K562 (cell line): ENCODE results near the gene BCAS1. TPM values are rescaled to one million over a fixed set of nuclear protein-coding genes. Genes with fewer than 3 reads are reported as not detected.

Experiments used
- ATAC-seq: fragments of 200-7000 bp; cut with Tn5 transposase; 3 replicates; pipeline ENCODE4 v1.9.1; 2020; ENCODE audit warnings: moderate library complexity
- BruUV-seq: library from RNA; stranded (reverse); fragments of 400-500 nt; replicated peaks from 2 replicates; lab custom pipeline; 2021; lab: Mats Ljungman, UMichigan
- CTCF ChIA-PET: fragments of 300-600 bp; formaldehyde crosslinking; extraction: SDS; loops from one replicate; lab custom pipeline; 2021; ENCODE audit warnings: low intra/inter-chr PET ratio; lab: Yijun Ruan, JAX
- POLR2A ChIA-PET: fragments of 300-600, 350-650 bp; sonication (Branson Sonifier 250); formaldehyde crosslinking; extraction: SDS; loops from one replicate; lab custom pipeline; 2021; ENCODE audit warnings: antibody characterized with exemption, inconsistent platforms; lab: Yijun Ruan, JAX
- DNase-seq, 4 experiments: peaks; one replicate each; pipeline versions ENCODE4 v3.0.0 to v3.0.0-alpha.2; 2011 to 2018; ENCODE audit warnings: low spot score in 3 of 4, mixed read lengths in 3 of 4; ENCODE audit errors: extremely low read depth in 1 of 4
- FAIRE-seq: peaks from 2 replicates; lab custom pipeline; 2011; peaks lifted over from hg19 to GRCh38; lab: Jason Lieb, UNC
- H2AFZ ChIP-seq: 2 replicates; pipeline ENCODE4 v1.6.0; 2011; ENCODE audit warnings: low read depth, low read length, control low read depth, inconsistent platforms
- H3K27ac ChIP-seq: fragments of 200-600 bp; 3 replicates; pipeline ENCODE4 v1.8.0; 2011; ENCODE audit warnings: low read depth, mild to moderate bottlenecking, control low read depth, inconsistent platforms, low read length, moderate library complexity, mixed read lengths; ENCODE audit errors: extremely low read depth
- H3K27me3 ChIP-seq, 2 experiments: fragments of 300-600 bp in 1 of 2; 2 replicates in 1 of 2; 3 replicates in 1 of 2; pipeline versions ENCODE4 v1.6.0 to v1.8.0; 2011; ENCODE audit warnings: inconsistent platforms in 2 of 2, low read length in 2 of 2, mild to moderate bottlenecking in 1 of 2, mixed read lengths in 1 of 2, moderate library complexity in 1 of 2; ENCODE audit not compliant: control insufficient read depth in 2 of 2, insufficient read depth in 2 of 2
- H3K36me3 ChIP-seq: fragments of 300-600 bp; 3 replicates; pipeline ENCODE4 v1.8.0; 2011; ENCODE audit warnings: mild to moderate bottlenecking, low read length, inconsistent platforms; ENCODE audit not compliant: control insufficient read depth, insufficient read depth
- H3K4me1 ChIP-seq, 2 experiments: fragments of 200-600 bp in 1 of 2; replicated peaks in 1 of 2; 2 replicates in 1 of 2; 3 replicates in 1 of 2; pipeline versions ENCODE4 v1.5.1 to v1.8.0; 2011; ENCODE audit warnings: inconsistent platforms in 2 of 2, low read length in 2 of 2, mild to moderate bottlenecking in 1 of 2, mixed read lengths in 1 of 2, moderate library complexity in 1 of 2; ENCODE audit not compliant: control insufficient read depth in 2 of 2, insufficient read depth in 2 of 2
- H3K4me2 ChIP-seq: 2 replicates; pipeline ENCODE4 v1.6.1; 2011; ENCODE audit warnings: low read length, control low read depth, inconsistent platforms, mixed read lengths; ENCODE audit not compliant: insufficient read depth
- H3K4me3 ChIP-seq: fragments of 200-600 bp; sonication (generic), shearing (Covaris generic); 2 replicates; pipeline ENCODE4 v1.5.1; 2016; ENCODE audit warnings: control low read depth, inconsistent platforms
- H3K79me2 ChIP-seq: fragments of 200-600 bp; 3 replicates; pipeline ENCODE4 v1.8.0; 2011; ENCODE audit warnings: low read length, inconsistent platforms; ENCODE audit not compliant: control insufficient read depth, insufficient read depth
- H3K9ac ChIP-seq, 2 experiments: 2 replicates each; pipeline versions ENCODE4 v1.6.0 to v1.6.1; 2011; ENCODE audit warnings: low read depth in 2 of 2, low read length in 2 of 2, control low read depth in 1 of 2, inconsistent platforms in 1 of 2, mild to moderate bottlenecking in 1 of 2, mixed read lengths in 1 of 2; ENCODE audit not compliant: insufficient read depth in 1 of 2
- H3K9me1 ChIP-seq: one replicate; pipeline ENCODE4 v1.6.0; 2011; ENCODE audit warnings: inconsistent platforms, mild to moderate bottlenecking, low read length, moderate library complexity; ENCODE audit not compliant: control insufficient read depth, insufficient read depth
- H3K9me3 ChIP-seq: replicated peaks from 2 replicates; pipeline ENCODE4 v1.5.1; 2011; ENCODE audit warnings: low read depth, low read length, inconsistent platforms; ENCODE audit not compliant: control insufficient read depth, insufficient read depth
- H4K20me1 ChIP-seq: replicated peaks from 2 replicates; pipeline ENCODE4 v1.6.1; 2011; ENCODE audit warnings: low read length, inconsistent platforms, mixed read lengths; ENCODE audit not compliant: control insufficient read depth, insufficient read depth
- CC2D1A ChIP-seq: fragments of 450-650 bp; IDR thresholded peaks from 2 replicates; pipeline ENCODE4 v1.6.1; 2017; ENCODE audit warnings: mild to moderate bottlenecking
- CREB1 ChIP-seq, 2 experiments: sonication (generic) in 1 of 2; formaldehyde crosslinking in 1 of 2; IDR thresholded peaks; 2 replicates each; pipeline versions ENCODE4 v1.6.1 to v1.8.0; 2012 to 2022; ENCODE audit warnings: inconsistent platforms in 1 of 2, mild to moderate bottlenecking in 1 of 2, missing genetic modification reagents in 1 of 2, moderate library complexity in 1 of 2
- GTF2F1 ChIP-seq: IDR thresholded peaks from 2 replicates; pipeline ENCODE4 v1.6.1; 2011; ENCODE audit warnings: low read depth, low read length, improper control_type of control experiment
- NEUROD1 ChIP-seq: fragments of 150-350 bp; IDR thresholded peaks from 2 replicates; pipeline ENCODE4 v1.6.1; 2014; ENCODE audit warnings: borderline replicate concordance, low read length, low read depth; ENCODE audit not compliant: partially characterized antibody
- NR2C1 ChIP-seq, 2 experiments: fragments of 450-650 bp; IDR thresholded peaks; 2 replicates each; pipeline ENCODE4 v1.6.1; 2017; ENCODE audit warnings: mild to moderate bottlenecking in 2 of 2, antibody characterized with exemption in 1 of 2, inconsistent platforms in 1 of 2, missing compliant biosample characterization in 1 of 2, missing genetic modification characterization in 1 of 2
- NR4A1 ChIP-seq, 2 experiments: fragments of 250-450 bp in 1 of 2; fragments of 450-650 bp in 1 of 2; sonication (Bioruptor Pico) in 1 of 2; IDR thresholded peaks; 2 replicates each; pipeline versions ENCODE4 v1.4.0 to v1.6.1; 2016 to 2020; ENCODE audit warnings: mild to moderate bottlenecking in 2 of 2, missing compliant biosample characterization in 1 of 2, missing genetic modification characterization in 1 of 2, moderate library complexity in 1 of 2
- SNIP1 ChIP-seq: fragments of 450-650 bp; IDR thresholded peaks from 2 replicates; pipeline ENCODE4 v1.7.1; 2017; ENCODE audit warnings: low read depth, mild to moderate bottlenecking
- STAG1 ChIP-seq: sonication (generic); formaldehyde crosslinking; IDR thresholded peaks from 2 replicates; pipeline ENCODE4 v1.5.0; 2020; ENCODE audit warnings: missing genetic modification reagents, borderline replicate concordance
- ZNF444 ChIP-seq: fragments of 250-450 bp; sonication (Bioruptor Pico); IDR thresholded peaks from 2 replicates; pipeline ENCODE4 v1.4.0; 2020; ENCODE audit warnings: mild to moderate bottlenecking, moderate library complexity
- WGBS: fragments of 100-300 bp; shearing (Covaris generic); methylation state at CpG from one replicate; pipeline ENCODE4 v1.1.6; 2016; ENCODE audit warnings: low coverage, mixed read lengths; ENCODE audit not compliant: insufficient coverage; ENCODE audit errors: missing lambda C conversion rate; 5-methylcytosine and 5-hydroxymethylcytosine counted together
- in situ Hi-C: fragments of 300-500 bp; cut with MboI; formaldehyde crosslinking; loops from 4 replicates; pipeline ENCODE4 v1.15.0; 2018; ENCODE audit warnings: inconsistent platforms, mixed read lengths
- intact Hi-C: fragments of 100-400 bp; cut with micrococcal nuclease; formaldehyde crosslinking; loops from 2 replicates; pipeline ENCODE4 v1.14.2; 2022
- polyA plus RNA-seq, 8 experiments: library from polyadenylated mRNA; depleted of rRNA in 4 of 8; stranded (reverse) in 5 of 8; unstranded in 3 of 8; fragments of >200 nt; fragmentation: Nextera tagmentation in 2 of 8; fragmentation: Illumina TruSeq in 1 of 8; extraction: Ambion mirVana in 2 of 8; extraction: Trizol in 1 of 8; gene quantifications; 2 replicates each; pipeline versions ENCODE4 v1.2.1 to v1.2.3, GENCODE V29; 2011 to 2014; ENCODE audit warnings: inconsistent platforms in 1 of 8, missing spikeins in 1 of 8
- total RNA-seq, 7 experiments: library from RNA; depleted of rRNA in 6 of 7; stranded (reverse); fragments of >200 nt in 6 of 7; fragmentation: Illumina TruSeq in 2 of 7; extraction: Trizol in 2 of 7; gene quantifications; 2 replicates each; pipeline versions ENCODE4 v1.2.1 to v1.2.3, GENCODE V29; 2011 to 2021; ENCODE audit warnings: low replicate concordance in 1 of 7
- TF ChIP-seq, protein P1 (sequence below), 2 experiments: fragments of 450-650 bp in 1 of 2; IDR thresholded peaks; 2 replicates each; pipeline ENCODE4 v1.6.1; 2011 to 2017; ENCODE audit warnings: low read depth in 2 of 2, antibody characterized with exemption in 1 of 2, borderline replicate concordance in 1 of 2, low read length in 1 of 2, mild to moderate bottlenecking in 1 of 2, mixed read lengths in 1 of 2; ENCODE audit not compliant: control insufficient read depth in 1 of 2

The BCAS1 gene
- total and polyA plus RNA-seq, 9 of the 15 experiments (the other 6 are each of a cell fraction or from before 2014, with no cell fraction given) = 0.18 to 2.3 (median 0.93) TPM

DNA sequence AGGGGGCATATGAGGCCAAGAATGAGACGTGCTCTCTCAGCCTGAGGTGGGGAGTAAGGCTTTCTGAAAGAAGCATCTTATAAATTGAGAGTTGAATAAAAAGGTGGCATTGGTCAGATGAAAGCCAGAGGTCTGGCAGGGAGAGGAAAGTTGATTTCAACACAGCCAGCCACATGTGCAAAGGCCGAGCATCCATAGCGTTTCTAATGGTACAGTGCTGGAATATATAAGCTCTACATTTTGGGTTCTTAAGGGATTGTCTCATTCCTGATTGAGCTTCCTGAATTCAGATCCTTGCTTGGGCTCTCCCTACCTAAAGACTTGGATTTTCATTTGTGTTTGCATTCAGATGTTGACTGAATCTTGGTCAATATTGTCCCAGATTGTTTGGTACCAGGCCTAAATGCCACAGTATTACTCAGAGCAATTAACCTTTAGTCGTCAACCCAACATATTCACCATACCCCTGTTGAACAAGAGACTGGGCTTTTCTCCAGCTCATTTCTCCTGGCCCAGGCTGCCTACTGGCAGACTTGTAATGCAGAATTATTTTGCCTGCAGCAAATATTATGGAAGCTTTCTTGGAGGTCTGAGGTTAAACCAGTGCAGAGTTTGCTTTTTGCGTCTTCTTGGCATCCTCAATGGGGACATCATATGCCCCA is 14.5 kb upstream of the BCAS1 start:
- H3K4me2 ChIP-seq = no peak overlapping the region

DNA sequence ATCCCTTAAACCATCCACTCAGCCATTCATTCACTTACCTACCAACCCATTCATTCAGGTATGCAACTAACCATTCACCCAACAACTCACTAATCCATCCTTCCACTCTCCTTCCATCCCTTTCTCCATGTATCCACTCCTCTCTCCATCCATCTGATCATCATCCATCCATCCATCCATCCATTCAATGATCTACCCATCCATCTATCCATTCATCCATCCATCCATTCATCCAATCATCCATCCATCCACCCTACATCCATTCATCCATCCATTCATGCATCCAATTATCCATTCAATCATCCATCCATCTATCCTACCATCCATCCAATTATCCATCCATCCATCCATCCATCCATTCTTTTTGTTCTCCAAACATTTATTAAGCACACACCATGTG is 13.8 kb upstream of the BCAS1 start:
- Histone ChIP-seq H3K27me3 (peaks cover 5 to 10% of the 10 kb centered on the region in 2 experiments; a peak in 4 of 5 replicates), H3K9me1 (no peaks in the 10 kb centered on the region), H3K4me1 (no peaks in the 10 kb centered on the region; a peak in 1 of 5 replicates), H3K4me3 (no peak overlapping the region), H2AFZ (no peak overlapping the region), H3K36me3 (no peaks in the 10 kb centered on the region), H4K20me1 (no peaks in the 10 kb centered on the region), H3K79me2 (no peaks in the 10 kb centered on the region), H3K4me2 (no peak overlapping the region), H3K9me3 (no peaks in the 10 kb centered on the region), H3K27ac (no peak overlapping the region), H3K9ac (no peak overlapping the region)
- BruUV-seq = no TSS peak
- intact Hi-C loops = no loop called here
- ChIA-PET CTCF (interaction anchor here (0.7 kb wide), 1 partner anchor 22 kb away, joined by 3 read pairs; no protein-coding TSS in a partner anchor), POLR2A (no interaction called here)
- in situ Hi-C loops = no loop called here
- ATAC-seq = no peak
- no peak for DNase-seq
- no peak for FAIRE-seq
- no peak for TF ChIP-seq ZNF444 (CRISPR knock-in tag)
- TF ChIP-seq CREB1 (IDR thresholded peaks at IDR 0.05) = no peak
- TF ChIP-seq CREB1 (CRISPR knock-in tag; IDR thresholded peaks at IDR 0.05) = no peak
- no peak for TF ChIP-seq NR4A1 (CRISPR knock-in tag; IDR thresholded peaks at IDR 0.05)
- no peak for TF ChIP-seq NR4A1 (tag; IDR thresholded peaks at IDR 0.05)
- TF ChIP-seq NR2C1 (IDR thresholded peaks at IDR 0.05) = no peak
- TF ChIP-seq NR2C1 (tag; IDR thresholded peaks at IDR 0.05) = no peak
- TF ChIP-seq CC2D1A = no peak
- TF ChIP-seq, protein P1, sequence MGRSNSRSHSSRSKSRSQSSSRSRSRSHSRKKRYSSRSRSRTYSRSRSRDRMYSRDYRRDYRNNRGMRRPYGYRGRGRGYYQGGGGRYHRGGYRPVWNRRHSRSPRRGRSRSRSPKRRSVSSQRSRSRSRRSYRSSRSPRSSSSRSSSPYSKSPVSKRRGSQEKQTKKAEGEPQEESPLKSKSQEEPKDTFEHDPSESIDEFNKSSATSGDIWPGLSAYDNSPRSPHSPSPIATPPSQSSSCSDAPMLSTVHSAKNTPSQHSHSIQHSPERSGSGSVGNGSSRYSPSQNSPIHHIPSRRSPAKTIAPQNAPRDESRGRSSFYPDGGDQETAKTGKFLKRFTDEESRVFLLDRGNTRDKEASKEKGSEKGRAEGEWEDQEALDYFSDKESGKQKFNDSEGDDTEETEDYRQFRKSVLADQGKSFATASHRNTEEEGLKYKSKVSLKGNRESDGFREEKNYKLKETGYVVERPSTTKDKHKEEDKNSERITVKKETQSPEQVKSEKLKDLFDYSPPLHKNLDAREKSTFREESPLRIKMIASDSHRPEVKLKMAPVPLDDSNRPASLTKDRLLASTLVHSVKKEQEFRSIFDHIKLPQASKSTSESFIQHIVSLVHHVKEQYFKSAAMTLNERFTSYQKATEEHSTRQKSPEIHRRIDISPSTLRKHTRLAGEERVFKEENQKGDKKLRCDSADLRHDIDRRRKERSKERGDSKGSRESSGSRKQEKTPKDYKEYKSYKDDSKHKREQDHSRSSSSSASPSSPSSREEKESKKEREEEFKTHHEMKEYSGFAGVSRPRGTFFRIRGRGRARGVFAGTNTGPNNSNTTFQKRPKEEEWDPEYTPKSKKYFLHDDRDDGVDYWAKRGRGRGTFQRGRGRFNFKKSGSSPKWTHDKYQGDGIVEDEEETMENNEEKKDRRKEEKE (IDR thresholded peaks at IDR 0.05; ENCODE audit: borderline replicate concordance in 1 of 2, control insufficient read depth in 1 of 2, low read depth in 2 of 2, low read length in 1 of 2) = peak in 1 of 2 experiments; percentile 86; a peak in 2 of 4 replicates
- no peak for TF ChIP-seq GTF2F1

More for the DNA sequence above, 14.5 kb upstream of the BCAS1 start:
- H4K20me1 ChIP-seq = no peaks in the 10 kb centered on the region
- no peak for FAIRE-seq
- TF ChIP-seq SNIP1 (no peak), NEUROD1 (no peak), STAG1 (no peak)
- ATAC-seq = no peak
- POLR2A ChIA-PET = interaction anchor here (0.7 kb wide), 1 partner anchor 9 kb away, joined by 3 read pairs; no protein-coding TSS in a partner anchor
- intact Hi-C loops = no loop called here
- in situ Hi-C loops = no loop called here
- 4% methylated on average over 5 of the region's 5 CpGs for WGBS
- H3K9me3 ChIP-seq = no peaks in the 10 kb centered on the region
- no peak overlapping the region for H3K27ac ChIP-seq
- no peak overlapping the region for H3K9ac ChIP-seq
- no peak for DNase-seq
- no peak overlapping the region for H3K4me3 ChIP-seq
- CTCF ChIA-PET = interaction anchor here (0.7 kb wide), 1 partner anchor 23 kb away, joined by 3 read pairs; no protein-coding TSS in a partner anchor
- H3K36me3 ChIP-seq = no peaks in the 10 kb centered on the region
- H3K4me1 ChIP-seq = no peaks in the 10 kb centered on the region; a peak in 1 of 5 replicates
- H3K27me3 ChIP-seq = peaks cover 5 to 10% of the 10 kb centered on the region in 2 experiments; a peak in 4 of 5 replicates
- no TSS peak for BruUV-seq
- no peaks in the 10 kb centered on the region for H3K79me2 ChIP-seq
- H2AFZ ChIP-seq = no peak overlapping the region
- no peaks in the 10 kb centered on the region for H3K9me1 ChIP-seq
